ENCODE measurements around the gene IMMP2L.

GRCh38 chr7:110650328-110650727 lies 912.0 kb downstream of the IMMP2L start:
- TF ChIP-seq, protein P1, sequence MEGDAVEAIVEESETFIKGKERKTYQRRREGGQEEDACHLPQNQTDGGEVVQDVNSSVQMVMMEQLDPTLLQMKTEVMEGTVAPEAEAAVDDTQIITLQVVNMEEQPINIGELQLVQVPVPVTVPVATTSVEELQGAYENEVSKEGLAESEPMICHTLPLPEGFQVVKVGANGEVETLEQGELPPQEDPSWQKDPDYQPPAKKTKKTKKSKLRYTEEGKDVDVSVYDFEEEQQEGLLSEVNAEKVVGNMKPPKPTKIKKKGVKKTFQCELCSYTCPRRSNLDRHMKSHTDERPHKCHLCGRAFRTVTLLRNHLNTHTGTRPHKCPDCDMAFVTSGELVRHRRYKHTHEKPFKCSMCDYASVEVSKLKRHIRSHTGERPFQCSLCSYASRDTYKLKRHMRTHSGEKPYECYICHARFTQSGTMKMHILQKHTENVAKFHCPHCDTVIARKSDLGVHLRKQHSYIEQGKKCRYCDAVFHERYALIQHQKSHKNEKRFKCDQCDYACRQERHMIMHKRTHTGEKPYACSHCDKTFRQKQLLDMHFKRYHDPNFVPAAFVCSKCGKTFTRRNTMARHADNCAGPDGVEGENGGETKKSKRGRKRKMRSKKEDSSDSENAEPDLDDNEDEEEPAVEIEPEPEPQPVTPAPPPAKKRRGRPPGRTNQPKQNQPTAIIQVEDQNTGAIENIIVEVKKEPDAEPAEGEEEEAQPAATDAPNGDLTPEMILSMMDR (conservative IDR thresholded peaks at IDR 0.05) = no peak
- TF ChIP-seq ZFX (IDR thresholded peaks at IDR 0.05) = no peak

Measured in C4-2B (cell line).